ENCODE data around the gene DCAF7. TPM values are rescaled to one million over a fixed set of nuclear protein-coding genes. Genes with fewer than 3 reads are reported as not detected.

Gene DCAF7
- total and polyA plus RNA-seq, 8 donors = 11.6 to 45.5 (median 17.4) TPM

DNA sequence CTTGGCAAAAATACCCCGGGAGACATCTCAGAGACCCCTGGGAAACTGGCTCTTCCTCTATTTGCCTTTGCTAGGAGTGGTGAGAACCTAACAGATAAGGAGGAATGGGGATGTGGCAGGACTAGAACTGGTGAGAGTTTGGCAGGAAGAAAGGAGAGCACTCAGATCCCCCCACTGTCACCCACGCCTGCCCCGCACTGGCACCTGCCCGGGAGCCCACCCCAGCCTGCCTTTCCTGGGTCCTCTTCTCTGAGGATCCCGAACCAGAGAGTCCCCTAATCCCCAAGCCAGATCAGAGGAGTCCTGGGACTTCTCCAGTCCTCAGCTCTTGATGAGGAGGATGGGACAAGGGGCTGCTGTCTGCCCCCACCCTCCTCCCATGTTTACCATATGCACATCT lies 23.4 kb upstream of the DCAF7 start:
- Histone ChIP-seq H3K4me3 (no peak overlapping the region), H3K27me3 (peaks cover 0 to 50% (median 9%) of the 10 kb centered on the region in 3 donors), H3K36me3 (no peaks in the 10 kb centered on the region), H3K27ac (no peak overlapping the region), H3K9me3 (no peaks in the 10 kb centered on the region), H3K4me1 (peaks cover 5 to 11% (median 9%) of the 10 kb centered on the region in 4 donors)
- intact Hi-C loops (cut with DNase I; ENCODE audit: low total_unique reads) = no loop called here
- TF ChIP-seq POLR2A (IDR thresholded peaks at IDR 0.05) = no peak
- 54 to 77% (median 68%) methylated on average over 4 to 5 of the region's 5 CpGs for WGBS, 5 donors
- DNase-seq = no peak

DNA sequence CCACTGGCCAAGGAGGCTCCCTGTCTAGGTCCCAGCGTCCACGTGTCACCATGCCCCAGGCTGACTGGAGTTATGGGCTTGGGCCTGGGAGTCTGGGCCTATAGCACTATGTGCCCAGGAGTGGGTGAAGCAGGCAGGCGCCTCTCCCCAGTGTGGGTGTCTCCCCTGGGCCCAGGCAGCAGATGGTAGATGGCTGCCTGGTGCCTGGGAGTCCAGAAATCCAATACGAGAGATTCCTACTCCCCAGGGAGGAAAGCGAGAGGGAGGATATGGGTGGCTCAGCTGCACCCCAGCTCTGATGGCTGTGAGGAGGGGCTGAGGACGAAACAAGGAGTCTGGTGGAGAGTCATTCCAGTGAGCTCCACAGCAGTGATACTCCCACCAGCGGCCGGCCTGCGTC lies 22.1 kb upstream of the DCAF7 start:
- Histone ChIP-seq H3K27me3 (peaks cover 0 to 37% (median 8%) of the 10 kb centered on the region in 3 donors), H3K4me1 (peaks cover 2 to 4% (median 3%) of the 10 kb centered on the region in 4 donors), H3K9me3 (no peaks in the 10 kb centered on the region), H3K27ac (no peak overlapping the region), H3K4me3 (no peak overlapping the region), H3K36me3 (no peaks in the 10 kb centered on the region)
- TF ChIP-seq EP300 (IDR thresholded peaks at IDR 0.05) = no peak
- TF ChIP-seq POLR2AphosphoS5 (IDR thresholded peaks at IDR 0.05) = no peak
- TF ChIP-seq POLR2A (IDR thresholded peaks at IDR 0.05) = no peak
- TF ChIP-seq, protein P1, sequence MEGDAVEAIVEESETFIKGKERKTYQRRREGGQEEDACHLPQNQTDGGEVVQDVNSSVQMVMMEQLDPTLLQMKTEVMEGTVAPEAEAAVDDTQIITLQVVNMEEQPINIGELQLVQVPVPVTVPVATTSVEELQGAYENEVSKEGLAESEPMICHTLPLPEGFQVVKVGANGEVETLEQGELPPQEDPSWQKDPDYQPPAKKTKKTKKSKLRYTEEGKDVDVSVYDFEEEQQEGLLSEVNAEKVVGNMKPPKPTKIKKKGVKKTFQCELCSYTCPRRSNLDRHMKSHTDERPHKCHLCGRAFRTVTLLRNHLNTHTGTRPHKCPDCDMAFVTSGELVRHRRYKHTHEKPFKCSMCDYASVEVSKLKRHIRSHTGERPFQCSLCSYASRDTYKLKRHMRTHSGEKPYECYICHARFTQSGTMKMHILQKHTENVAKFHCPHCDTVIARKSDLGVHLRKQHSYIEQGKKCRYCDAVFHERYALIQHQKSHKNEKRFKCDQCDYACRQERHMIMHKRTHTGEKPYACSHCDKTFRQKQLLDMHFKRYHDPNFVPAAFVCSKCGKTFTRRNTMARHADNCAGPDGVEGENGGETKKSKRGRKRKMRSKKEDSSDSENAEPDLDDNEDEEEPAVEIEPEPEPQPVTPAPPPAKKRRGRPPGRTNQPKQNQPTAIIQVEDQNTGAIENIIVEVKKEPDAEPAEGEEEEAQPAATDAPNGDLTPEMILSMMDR (IDR thresholded peaks at IDR 0.05) = no peak
- DNase-seq = no peak
- intact Hi-C loops (cut with DNase I; ENCODE audit: low total_unique reads) = no loop called here
- WGBS, 5 donors = 72 to 91% (median 86%) methylated on average over 8 to 9 of the region's 9 CpGs

DNA sequence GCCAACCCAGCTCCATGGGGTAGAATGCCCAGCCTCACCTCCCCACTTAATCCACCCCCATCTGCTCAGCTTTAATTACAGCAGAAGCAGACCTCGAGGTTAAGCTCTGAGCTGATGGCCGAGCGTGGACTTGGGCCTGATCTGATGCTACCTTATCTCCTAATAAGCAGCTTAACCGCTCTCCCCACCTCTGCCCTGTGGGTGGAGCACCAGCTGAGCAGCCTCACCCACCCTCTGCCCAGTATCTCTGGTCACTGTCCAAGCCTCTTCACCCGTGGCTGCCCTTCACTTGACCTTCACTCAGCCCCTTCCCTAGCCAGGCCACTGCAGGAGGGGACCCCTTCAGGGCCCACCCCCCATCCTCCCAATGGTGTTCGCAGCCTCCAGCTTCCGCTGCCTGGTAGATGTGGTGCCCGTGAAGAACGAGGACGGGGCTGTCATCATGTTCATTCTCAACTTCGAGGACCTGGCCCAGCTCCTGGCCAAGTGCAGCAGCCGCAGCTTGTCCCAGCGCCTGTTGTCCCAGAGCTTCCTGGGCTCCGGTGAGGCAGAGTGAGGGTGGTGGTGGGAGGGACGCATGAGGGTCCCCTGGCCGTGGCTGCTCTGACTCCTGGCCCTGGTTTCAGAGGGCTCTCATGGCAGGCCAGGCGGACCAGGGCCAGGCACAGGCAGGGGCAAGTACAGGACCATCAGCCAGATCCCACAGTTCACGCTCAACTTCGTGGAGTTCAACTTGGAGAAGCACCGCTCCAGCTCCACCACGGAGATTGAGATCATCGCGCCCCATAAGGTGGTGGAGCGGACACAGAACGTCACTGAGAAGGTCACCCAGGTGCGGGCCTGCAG lies 20.3 kb upstream of the DCAF7 start:
- 77 to 82% (median 78%) methylated on average over 20 to 26 of the region's 26 CpGs for WGBS, 5 donors
- no peaks in the 10 kb centered on the region for H3K36me3 ChIP-seq
- intact Hi-C loops (cut with DNase I; ENCODE audit: low total_unique reads) = no loop called here
- H3K27ac ChIP-seq = no peak overlapping the region
- H3K4me1 ChIP-seq = no peaks in the 10 kb centered on the region
- no peaks in the 10 kb centered on the region for H3K9me3 ChIP-seq
- no peak overlapping the region for H3K4me3 ChIP-seq
- DNase-seq = no peak
- TF ChIP-seq EP300 (IDR thresholded peaks at IDR 0.05) (no peak), POLR2AphosphoS5 (IDR thresholded peaks at IDR 0.05) (no peak), POLR2A (IDR thresholded peaks at IDR 0.05) (no peak)
- TF ChIP-seq, protein P1 (IDR thresholded peaks at IDR 0.05) = no peak
- peaks cover 0 to 23% (median 0%) of the 10 kb centered on the region in 3 donors for H3K27me3 ChIP-seq

DNA sequence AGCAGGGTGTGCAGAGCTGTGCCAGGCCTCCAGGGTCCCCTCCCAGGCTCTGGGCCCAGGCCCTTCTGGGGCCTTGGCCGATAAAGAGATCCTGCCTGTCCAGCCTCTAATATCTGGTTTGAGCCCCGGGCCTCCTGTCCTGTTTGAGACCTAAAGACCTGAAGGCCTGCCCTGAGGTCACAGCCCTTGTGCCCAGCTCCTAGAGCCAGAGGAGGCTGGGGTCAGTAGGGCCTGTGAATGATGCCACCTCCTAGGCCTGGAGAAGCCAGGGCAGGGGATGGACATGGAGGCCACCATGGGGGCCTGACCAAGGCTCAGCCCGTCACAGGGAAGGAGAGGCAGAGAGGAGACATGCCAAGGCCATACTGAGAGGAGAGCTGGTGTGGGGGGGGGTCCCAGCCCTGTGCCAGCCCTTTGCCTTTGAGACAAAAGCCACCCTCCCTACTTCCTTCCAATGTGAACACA lies 19.7 kb upstream of the DCAF7 start:
- intact Hi-C loops (cut with DNase I; ENCODE audit: low total_unique reads) = no loop called here
- TF ChIP-seq EP300 (IDR thresholded peaks at IDR 0.05) (no peak), POLR2A (IDR thresholded peaks at IDR 0.05) (no peak)
- 80 to 97% (median 87%) methylated on average over 3 of the region's 3 CpGs for WGBS, 5 donors

DNA sequence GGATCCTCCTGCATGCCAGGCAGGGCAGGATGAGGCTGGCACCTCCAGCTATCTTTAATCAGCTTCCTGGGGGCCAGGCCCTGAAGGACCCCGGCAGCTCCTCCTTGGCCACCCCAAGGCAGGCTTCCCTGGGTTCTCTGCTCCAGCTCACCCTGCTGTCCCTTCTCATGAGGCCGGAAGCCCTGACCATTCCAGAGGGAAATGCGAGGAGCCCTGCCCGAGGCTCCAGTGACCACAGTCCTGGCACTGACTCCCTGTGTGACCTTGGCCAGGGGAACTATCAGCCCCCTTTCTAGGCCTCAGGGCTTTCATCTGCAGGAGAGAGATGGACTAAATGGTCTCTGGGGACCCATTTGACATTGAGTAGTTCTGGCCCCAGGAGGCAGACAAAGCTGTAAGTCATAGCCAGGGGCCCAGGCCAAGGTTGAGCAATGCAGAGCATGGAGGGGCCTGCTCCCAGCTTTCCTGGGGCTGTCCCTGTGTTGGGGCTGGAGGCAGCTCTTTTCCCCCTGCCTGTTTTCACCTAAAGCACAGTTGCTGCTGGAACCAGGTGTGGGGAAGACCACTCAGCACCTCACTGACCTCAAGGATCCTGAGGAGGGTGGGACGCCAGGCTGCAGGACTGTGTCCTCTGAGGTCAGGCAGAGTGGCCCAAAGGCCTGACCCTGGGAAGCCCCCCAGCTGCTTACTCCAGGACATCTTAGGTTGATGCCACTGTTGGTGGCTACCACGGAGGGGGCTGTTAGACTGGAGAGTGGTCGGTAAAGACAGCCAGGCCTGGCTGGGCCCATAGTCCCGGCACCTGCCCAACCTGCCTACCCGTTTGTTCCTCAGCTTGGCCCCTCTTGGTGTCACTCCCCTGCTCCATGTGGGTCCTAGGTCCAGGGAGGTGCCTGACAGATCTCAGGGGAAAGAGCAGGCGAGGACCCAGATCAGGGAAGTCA lies 19.0 kb upstream of the DCAF7 start:
- H3K4me3 ChIP-seq = no peak overlapping the region
- H3K9me3 ChIP-seq = no peaks in the 10 kb centered on the region
- 86 to 89% (median 87%) methylated on average over 9 to 10 of the region's 10 CpGs for WGBS, 5 donors
- no peaks in the 10 kb centered on the region for H3K4me1 ChIP-seq
- no peak for DNase-seq
- intact Hi-C loops (cut with DNase I; ENCODE audit: low total_unique reads) = no loop called here
- H3K36me3 ChIP-seq = no peaks in the 10 kb centered on the region
- no peak overlapping the region for H3K27ac ChIP-seq
- TF ChIP-seq EP300 (IDR thresholded peaks at IDR 0.05) = no peak
- no peak for TF ChIP-seq POLR2A (IDR thresholded peaks at IDR 0.05)
- no peak for TF ChIP-seq POLR2AphosphoS5 (IDR thresholded peaks at IDR 0.05)
- TF ChIP-seq, protein P1 (IDR thresholded peaks at IDR 0.05) = no peak
- peaks cover 0 to 26% (median 0%) of the 10 kb centered on the region in 3 donors for H3K27me3 ChIP-seq

More for the DNA sequence above, 19.7 kb upstream of the DCAF7 start:
- no peaks in the 10 kb centered on the region for H3K4me1 ChIP-seq
- H3K9me3 ChIP-seq = no peaks in the 10 kb centered on the region
- H3K36me3 ChIP-seq = no peaks in the 10 kb centered on the region
- peaks cover 0 to 23% (median 0%) of the 10 kb centered on the region in 3 donors for H3K27me3 ChIP-seq
- H3K27ac ChIP-seq = no peak overlapping the region
- no peak overlapping the region for H3K4me3 ChIP-seq
- no peak for DNase-seq
